GM18508 (cell line): ENCODE measurements around the gene UBE2O.

Experiments used
- ATAC-seq: cut with Tn5 transposase; IDR thresholded peaks from one replicate; pipeline ENCODE4 v1.9.1; 2021; ENCODE audit warnings: moderate number of reproducible peaks; ENCODE audit not compliant: insufficient read depth, unreplicated experiment

Gene UBE2O

GRCh38 chr17:76398523-76399174 is 54.3 kb downstream of the UBE2O start:
- ATAC-seq, result no peak

GRCh38 chr17:76397687-76398522 is 55.0 kb downstream of the UBE2O start:
- ATAC-seq, result no peak

GRCh38 chr17:76397184-76397583 is 55.8 kb downstream of the UBE2O start:
- no peak for ATAC-seq

- no peak for ATAC-seq
These were observed 57.0 kb downstream of the UBE2O start for GRCh38 chr17:76395980-76396379.

GRCh38 chr17:76394166-76394565 is 58.8 kb downstream of the UBE2O start:
- no peak for ATAC-seq

- ATAC-seq, result no peak
These were observed 61.7 kb downstream of the UBE2O start for GRCh38 chr17:76391200-76391715.

GRCh38 chr17:76390003-76390421 is 62.9 kb downstream of the UBE2O start:
- ATAC-seq, result no peak

GRCh38 chr17:76388966-76389888 is 63.7 kb downstream of the UBE2O start:
- ATAC-seq, result no peak

GRCh38 chr17:76386966-76387765 is 65.8 kb downstream of the UBE2O start:
- ATAC-seq, result no peak

GRCh38 chr17:76385892-76386786 is 66.8 kb downstream of the UBE2O start:
- no peak for ATAC-seq

GRCh38 chr17:76384987-76385891 is 67.7 kb downstream of the UBE2O start:
- no peak for ATAC-seq

- no peak for ATAC-seq
These were observed 68.5 kb downstream of the UBE2O start, which contains the start of gene SPHK1 for GRCh38 chr17:76384222-76384986. SPHK1 (plus strand) TSS chr17:76384609; CDS start chr17:76385645, 1,036 bp downstream.

GRCh38 chr17:76383546-76384221 is 69.3 kb downstream of the UBE2O start:
- ATAC-seq, result no peak

- ATAC-seq, result no peak
These were observed 70.0 kb downstream of the UBE2O start for GRCh38 chr17:76382803-76383545.

GRCh38 chr17:76382351-76382802 is 70.6 kb downstream of the UBE2O start:
- ATAC-seq, result no peak
